Heart left ventricle (tissue), 16 donors: ENCODE data around the gene SLC39A11. TPM values are rescaled to one million over a fixed set of nuclear protein-coding genes. Genes with fewer than 3 reads are reported as not detected.

Source experiments
- ATAC-seq, 4 donors: fragments of 200-7000 bp; cut with Tn5 transposase; one replicate each; pipeline ENCODE4 v1.9.1; 2020 to 2022; ENCODE audit warnings: moderate library complexity in 4 of 4, mild to moderate bottlenecking in 3 of 4, moderate number of reproducible peaks in 1 of 4
- DNase-seq, 5 donors: peaks; one replicate each; pipeline ENCODE4 v3.0.0-alpha.2; 2020
- H3K27ac ChIP-seq, 12 donors: fragments of 200-600 bp; sonication (generic) in 4 of 12; one replicate each; pipeline versions ENCODE4 v1.5.0 to v1.8.0; 2016 to 2022; ENCODE audit warnings: mild to moderate bottlenecking in 2 of 12
- H3K27me3 ChIP-seq, 9 donors: fragments of 200-600 bp; sonication (generic) in 2 of 9; one replicate each; pipeline versions ENCODE4 v1.5.1 to v1.8.0; 2016 to 2022; ENCODE audit warnings: mild to moderate bottlenecking in 3 of 9
- H3K36me3 ChIP-seq, 9 donors: fragments of 200-600 bp; sonication (generic) in 2 of 9; one replicate each; pipeline versions ENCODE4 v1.5.0 to v1.8.0; 2018 to 2022; ENCODE audit warnings: mild to moderate bottlenecking in 2 of 9
- H3K4me1 ChIP-seq, 12 donors: fragments of 200-600 bp; sonication (generic) in 4 of 12; one replicate each; pipeline versions ENCODE4 v1.5.0 to v1.8.0; 2016 to 2022; ENCODE audit warnings: mild to moderate bottlenecking in 3 of 12
- H3K4me3 ChIP-seq, 12 donors: fragments of 200-600 bp; sonication (generic) in 4 of 12; one replicate each; pipeline versions ENCODE4 v1.5.0 to v1.8.0; 2017 to 2022; ENCODE audit warnings: mild to moderate bottlenecking in 9 of 12, moderate library complexity in 4 of 12
- H3K9me3 ChIP-seq, 12 donors: fragments of 200-600 bp; sonication (generic) in 4 of 12; one replicate each; pipeline versions ENCODE4 v1.5.0 to v1.8.0; 2016 to 2022; ENCODE audit warnings: mild to moderate bottlenecking in 1 of 12
- CTCF ChIP-seq, 12 donors: fragments of 200-600 bp; sonication (generic) in 4 of 12; IDR thresholded peaks; one replicate each; pipeline versions ENCODE4 v1.5.0 to v1.8.0; 2018 to 2022; ENCODE audit warnings: antibody characterized with exemption in 12 of 12, mild to moderate bottlenecking in 5 of 12
- POLR2A ChIP-seq, 2 donors: fragments of 450-650 bp; IDR thresholded peaks; one replicate each; pipeline ENCODE4 v1.6.1; 2017; ENCODE audit warnings: antibody characterized with exemption in 2 of 2, mild to moderate bottlenecking in 2 of 2, moderate library complexity in 2 of 2
- WGBS, 4 donors: extraction: QIAGEN DNeasy Blood & Tissue Kit in 2 of 4; methylation state at CpG; one replicate each; pipeline versions ENCODE4 v1.1.5 to v1.1.7; 2013 to 2018; 5-methylcytosine and 5-hydroxymethylcytosine counted together
- intact Hi-C, 10 donors: fragments of 100-400 bp; cut with DNase I; formaldehyde crosslinking; loops; one replicate each; pipeline versions ENCODE4 v1.11.1 to v1.14.2; 2022
- polyA plus RNA-seq, 2 donors: library from polyadenylated mRNA; stranded (reverse); fragments of 200-250 nt; gene quantifications; one replicate each; pipeline ENCODE4 v1.2.3, GENCODE V29; 2013
- total RNA-seq, 9 donors: library from RNA; depleted of rRNA in 2 of 9; stranded (reverse); fragments of >200 nt in 2 of 9; fragmentation: NEBNext Ultra II Directional in 3 of 9; extraction: Animal tissue kit (Norgen Biotek cat#: 25700) in 3 of 9; gene quantifications; one replicate each; pipeline versions ENCODE4 v1.1.0 to v1.2.4, GENCODE V29; 2016 to 2023
- donor health status: ischemic (EF 13 %, LVEDD 7.1; RV severe dilation, severe dysfunction).
- donor health status: healthy with polysubstance abuse.
- donor health status: DM: no; HTN: yes; CAD: no.
- donor health status: DM: no; HTN: no; CAD: no.
- donor health status: ischemic (EF 25% LVEDD 6.9; RV normal size, moderate dysfunction).
- donor health status: ischemic (EF 25% LVEDD 5.7; RV mildly dilated, moderate dysfunction).
- donor health status: healthy.
- donor health status: DM: yes; HTN: yes; CAD: no.
- donor health status: ischemic (EF 35%, LVEDD 5.7; RV mildly dilated, moderate dysfunction).
- donor health status: nonischemic (EF 11% LVEDD 7.7; RV severe dilation, severe dysfunction).
- donor health status: DM: yes; HTN: yes; CAD: no.
- donor health status: PGD.
- donor health status: ischemic (EF 29% LVEDD 5.4; RV normal size, mild dysfunction).
- donor health status: nonischemic (EF 23%, LVEDD 6.1; RV moderate dilation, normal function).

SLC39A11 gene
- total and polyA plus RNA-seq, 11 donors: 2.5 to 23.3 (median 8.4) TPM

GRCh38 chr17:73052923-73053322 is 39.6 kb downstream of the SLC39A11 start:
- H3K9me3 ChIP-seq: no peaks in the 10 kb centered on the region
- no peaks in the 10 kb centered on the region for H3K27me3 ChIP-seq
- H3K4me1 ChIP-seq: peaks cover 0 to 8% (median 0%) of the 10 kb centered on the region in 12 donors
- no peaks in the 10 kb centered on the region for H3K36me3 ChIP-seq
- no peak overlapping the region for H3K4me3 ChIP-seq
- TF ChIP-seq POLR2A (IDR thresholded peaks at IDR 0.05) (no peak), CTCF (IDR thresholded peaks at IDR 0.05) (no peak)
- no peak overlapping the region for H3K27ac ChIP-seq
- intact Hi-C loops: no loop called here
- no peak for DNase-seq
- no peak for ATAC-seq
- WGBS, 4 donors: 93 to 96% (median 95%) methylated on average over 4 of the region's 4 CpGs

- Histone ChIP-seq H3K27me3 (no peaks in the 10 kb centered on the region), H3K27ac (no peak overlapping the region), H3K36me3 (no peaks in the 10 kb centered on the region), H3K9me3 (no peaks in the 10 kb centered on the region), H3K4me1 (peaks cover 0 to 6% (median 0%) of the 10 kb centered on the region in 12 donors), H3K4me3 (no peak overlapping the region)
- WGBS, 4 donors: 94 to 96% (median 95%) methylated on average over 4 of the region's 4 CpGs
- no peak for DNase-seq
- intact Hi-C loops: no loop called here
- TF ChIP-seq CTCF (IDR thresholded peaks at IDR 0.05): no peak
- TF ChIP-seq POLR2A (IDR thresholded peaks at IDR 0.05): no peak
- ATAC-seq: no peak
These were observed 41.7 kb downstream of the SLC39A11 start for GRCh38 chr17:73050797-73051196.

- Histone ChIP-seq H3K27me3 (no peaks in the 10 kb centered on the region), H3K36me3 (no peaks in the 10 kb centered on the region), H3K9me3 (no peaks in the 10 kb centered on the region), H3K4me3 (no peak overlapping the region), H3K27ac (no peak overlapping the region), H3K4me1 (peaks cover 2 to 19% (median 8%) of the 10 kb centered on the region in 12 donors)
- intact Hi-C loops: no loop called here
- DNase-seq (no peak), ATAC-seq (no peak)
- TF ChIP-seq POLR2A (IDR thresholded peaks at IDR 0.05) (no peak), CTCF (IDR thresholded peaks at IDR 0.05) (no peak)
- 94 to 97% (median 96%) methylated on average over 4 of the region's 4 CpGs for WGBS, 4 donors
These were observed 44.3 kb downstream of the SLC39A11 start for GRCh38 chr17:73048170-73048569.

GRCh38 chr17:73045724-73046123 is 46.8 kb downstream of the SLC39A11 start:
- ATAC-seq (no peak), DNase-seq (no peak)
- Histone ChIP-seq H3K9me3 (peaks cover 0 to 10% (median 0%) of the 10 kb centered on the region in 12 donors), H3K4me3 (no peak overlapping the region), H3K4me1 (peaks cover 3 to 19% (median 13%) of the 10 kb centered on the region in 12 donors), H3K27me3 (no peaks in the 10 kb centered on the region), H3K27ac (no peak overlapping the region), H3K36me3 (no peaks in the 10 kb centered on the region)
- WGBS, 4 donors: 57 to 76% (median 73%) methylated on average over 4 of the region's 4 CpGs
- TF ChIP-seq POLR2A (IDR thresholded peaks at IDR 0.05) (no peak), CTCF (IDR thresholded peaks at IDR 0.05) (no peak)
- intact Hi-C loops: no loop called here
